Heart right ventricle (tissue), 16 donors: ENCODE measurements around the gene SBK1. TPM values are rescaled to one million over a fixed set of nuclear protein-coding genes. Genes with fewer than 3 reads are reported as not detected.
A peak's percentile ranks its signal among the peaks of the same experiment; 100 is the strongest.

Experiments used
- ATAC-seq, 8 donors: fragments of 200-7000 bp; cut with Tn5 transposase; one replicate each; pipeline ENCODE4 v1.9.1; 2020; ENCODE audit warnings: mild to moderate bottlenecking in 8 of 8, moderate library complexity in 8 of 8, moderate number of reproducible peaks in 1 of 8
- DNase-seq, 2 donors: peaks; one replicate each; pipeline ENCODE4 v3.0.0-alpha.2; 2020
- H3K27ac ChIP-seq, 10 donors: fragments of 200-600 bp; sonication (generic) in 2 of 10; one replicate each; pipeline versions ENCODE4 v1.5.0 to v1.8.0; 2020 to 2022; ENCODE audit warnings: mild to moderate bottlenecking in 3 of 10
- H3K27me3 ChIP-seq, 7 donors: fragments of 200-600 bp; one replicate each; pipeline ENCODE4 v1.8.0; 2021 to 2022; ENCODE audit warnings: mild to moderate bottlenecking in 2 of 7
- H3K36me3 ChIP-seq, 9 donors: fragments of 200-600 bp; sonication (generic) in 1 of 9; one replicate each; pipeline versions ENCODE4 v1.5.0 to v1.8.0; 2020 to 2022; ENCODE audit warnings: mild to moderate bottlenecking in 2 of 9
- H3K4me1 ChIP-seq, 9 donors: fragments of 200-600 bp; sonication (generic) in 1 of 9; one replicate each; pipeline versions ENCODE4 v1.5.0 to v1.8.0; 2020 to 2022; ENCODE audit warnings: mild to moderate bottlenecking in 4 of 9
- H3K4me3 ChIP-seq, 10 donors: fragments of 200-600 bp; sonication (generic) in 2 of 10; one replicate each; pipeline versions ENCODE4 v1.5.0 to v1.8.0; 2020 to 2022; ENCODE audit warnings: mild to moderate bottlenecking in 7 of 10, moderate library complexity in 2 of 10
- H3K9me3 ChIP-seq, 11 donors: fragments of 200-600 bp in 10 of 11; sonication (generic) in 2 of 11; one replicate each; pipeline versions ENCODE4 v1.5.0 to v1.8.0; 2013 to 2022; ENCODE audit warnings: mild to moderate bottlenecking in 2 of 11, control low read depth in 1 of 11, moderate library complexity in 1 of 11
- WGBS, 2 donors: extraction: QIAGEN DNeasy Blood & Tissue Kit; methylation state at CpG; one replicate each; pipeline ENCODE4 v1.1.7; 2013; ENCODE audit warnings: inconsistent platforms in 1 of 2; 5-methylcytosine and 5-hydroxymethylcytosine counted together
- intact Hi-C, 10 donors: fragments of 100-400 bp; cut with DNase I; formaldehyde crosslinking; loops; one replicate each; pipeline versions ENCODE4 v1.11.1 to v1.14.2; 2022
- polyA plus RNA-seq, 2 donors: library from polyadenylated mRNA; stranded (reverse); fragments of 200-250 nt; gene quantifications; one replicate each; pipeline ENCODE4 v1.2.3, GENCODE V29; 2013
- total RNA-seq, 10 donors: library from RNA; stranded (reverse); fragmentation: NEBNext Ultra II Directional in 3 of 10; extraction: Animal tissue kit (Norgen Biotek cat#: 25700) in 3 of 10; gene quantifications; one replicate each; pipeline versions ENCODE4 v1.2.1 to v1.2.4, GENCODE V29; 2021 to 2023
- TF ChIP-seq, protein P1 (sequence below), 9 donors: fragments of 200-600 bp; sonication (generic) in 2 of 9; IDR thresholded peaks; one replicate each; pipeline versions ENCODE4 v1.5.0 to v1.8.0; 2021 to 2022; ENCODE audit warnings: antibody characterized with exemption in 9 of 9, mild to moderate bottlenecking in 5 of 9, moderate library complexity in 1 of 9
- donor health status: Arrhythmogenic right ventricular cardiomyopathy.
- donor health status: ischemic (EF 13 %, LVEDD 7.1; RV severe dilation, severe dysfunction).
- donor health status: healthy with polysubstance abuse.
- donor health status: DM: no; HTN: yes; CAD: no.
- donor health status: DM: no; HTN: no; CAD: no.
- donor health status: ischemic (EF 25% LVEDD 6.9; RV normal size, moderate dysfunction).
- donor health status: ischemic (EF 25% LVEDD 5.7; RV mildly dilated, moderate dysfunction).
- donor health status: healthy.
- donor health status: DM: yes; HTN: yes; CAD: no.
- donor health status: Ischemic cardiomyopathy.
- donor health status: ischemic (EF 35%, LVEDD 5.7; RV mildly dilated, moderate dysfunction).
- donor health status: nonischemic (EF 11% LVEDD 7.7; RV severe dilation, severe dysfunction).
- donor health status: DM: yes; HTN: yes; CAD: no.
- donor health status: PGD.
- donor health status: ischemic (EF 29% LVEDD 5.4; RV normal size, mild dysfunction).
- donor health status: nonischemic (EF 23%, LVEDD 6.1; RV moderate dilation, normal function).

SBK1 gene
- total and polyA plus RNA-seq, 12 donors, result 0.38 to 7.0 (median 2.8) TPM

DNA sequence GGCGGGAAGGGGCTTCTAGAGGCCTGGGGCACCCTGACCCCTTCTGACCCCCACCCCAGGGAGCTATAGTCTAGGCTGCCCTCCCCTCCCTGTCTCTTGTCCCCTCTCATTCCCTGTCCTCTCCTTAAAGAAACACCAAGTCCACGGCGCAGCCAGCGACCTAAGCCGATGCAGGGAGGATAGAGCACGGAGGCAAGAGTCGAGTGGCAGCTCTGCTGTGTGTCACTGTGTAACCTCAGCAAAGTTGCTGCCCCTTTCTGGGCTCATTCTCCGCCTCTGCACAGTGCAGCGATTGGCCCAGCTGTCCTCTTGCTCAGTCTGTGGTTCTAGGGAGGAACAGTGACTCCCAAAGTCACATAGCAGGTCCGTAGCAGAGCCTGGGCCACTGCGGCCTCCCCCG lies 36.5 kb upstream of the SBK1 start:
- ATAC-seq, result no peak
- no peaks in the 10 kb centered on the region for H3K36me3 ChIP-seq
- TF ChIP-seq, protein P1, sequence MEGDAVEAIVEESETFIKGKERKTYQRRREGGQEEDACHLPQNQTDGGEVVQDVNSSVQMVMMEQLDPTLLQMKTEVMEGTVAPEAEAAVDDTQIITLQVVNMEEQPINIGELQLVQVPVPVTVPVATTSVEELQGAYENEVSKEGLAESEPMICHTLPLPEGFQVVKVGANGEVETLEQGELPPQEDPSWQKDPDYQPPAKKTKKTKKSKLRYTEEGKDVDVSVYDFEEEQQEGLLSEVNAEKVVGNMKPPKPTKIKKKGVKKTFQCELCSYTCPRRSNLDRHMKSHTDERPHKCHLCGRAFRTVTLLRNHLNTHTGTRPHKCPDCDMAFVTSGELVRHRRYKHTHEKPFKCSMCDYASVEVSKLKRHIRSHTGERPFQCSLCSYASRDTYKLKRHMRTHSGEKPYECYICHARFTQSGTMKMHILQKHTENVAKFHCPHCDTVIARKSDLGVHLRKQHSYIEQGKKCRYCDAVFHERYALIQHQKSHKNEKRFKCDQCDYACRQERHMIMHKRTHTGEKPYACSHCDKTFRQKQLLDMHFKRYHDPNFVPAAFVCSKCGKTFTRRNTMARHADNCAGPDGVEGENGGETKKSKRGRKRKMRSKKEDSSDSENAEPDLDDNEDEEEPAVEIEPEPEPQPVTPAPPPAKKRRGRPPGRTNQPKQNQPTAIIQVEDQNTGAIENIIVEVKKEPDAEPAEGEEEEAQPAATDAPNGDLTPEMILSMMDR (IDR thresholded peaks at IDR 0.05), result no peak
- 89 to 90% methylated on average over 12 of the region's 12 CpGs for WGBS, 2 donors
- intact Hi-C loops, result no loop called here
- no peak for DNase-seq
- H3K27ac ChIP-seq, result no peak overlapping the region
- peaks cover 0 to 28% (median 19%) of the 10 kb centered on the region in 7 donors for H3K27me3 ChIP-seq
- H3K4me3 ChIP-seq, result no peak overlapping the region
- peaks cover 0 to 11% (median 0%) of the 10 kb centered on the region in 11 donors for H3K9me3 ChIP-seq
- H3K4me1 ChIP-seq, result peaks cover 0 to 16% (median 5%) of the 10 kb centered on the region in 9 donors

DNA sequence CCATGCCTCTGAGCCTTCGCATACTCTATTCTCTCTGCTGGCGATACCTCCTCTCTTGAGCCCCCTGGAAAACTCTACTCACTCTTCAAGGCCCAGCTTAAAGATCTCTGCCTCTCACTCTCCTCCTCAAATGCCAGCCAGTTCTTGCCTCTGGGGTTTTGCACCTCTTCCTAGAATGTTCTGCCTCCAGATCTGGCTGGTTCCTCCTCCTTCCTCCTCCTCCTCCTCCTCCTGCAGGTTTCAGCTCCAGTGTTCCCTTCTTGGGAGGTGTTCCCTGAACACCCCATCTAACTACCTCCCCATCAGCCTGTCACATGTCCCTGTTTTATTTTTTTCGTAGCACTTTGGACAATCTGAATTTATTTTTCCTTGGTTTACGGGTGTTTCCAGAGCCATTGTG lies 35.1 kb upstream of the SBK1 start:
- Histone ChIP-seq H3K27me3 (peaks cover 0 to 35% (median 19%) of the 10 kb centered on the region in 7 donors), H3K36me3 (no peaks in the 10 kb centered on the region), H3K4me1 (peaks cover 0 to 26% (median 5%) of the 10 kb centered on the region in 9 donors), H3K27ac (no peak overlapping the region), H3K4me3 (no peak overlapping the region), H3K9me3 (peaks cover 0 to 10% (median 0%) of the 10 kb centered on the region in 11 donors)
- intact Hi-C loops, result no loop called here
- ATAC-seq, result no peak
- DNase-seq, result no peak
- 78 to 80% methylated on average over 4 of the region's 4 CpGs for WGBS, 2 donors
- TF ChIP-seq, protein P1 (IDR thresholded peaks at IDR 0.05), result no peak

DNA sequence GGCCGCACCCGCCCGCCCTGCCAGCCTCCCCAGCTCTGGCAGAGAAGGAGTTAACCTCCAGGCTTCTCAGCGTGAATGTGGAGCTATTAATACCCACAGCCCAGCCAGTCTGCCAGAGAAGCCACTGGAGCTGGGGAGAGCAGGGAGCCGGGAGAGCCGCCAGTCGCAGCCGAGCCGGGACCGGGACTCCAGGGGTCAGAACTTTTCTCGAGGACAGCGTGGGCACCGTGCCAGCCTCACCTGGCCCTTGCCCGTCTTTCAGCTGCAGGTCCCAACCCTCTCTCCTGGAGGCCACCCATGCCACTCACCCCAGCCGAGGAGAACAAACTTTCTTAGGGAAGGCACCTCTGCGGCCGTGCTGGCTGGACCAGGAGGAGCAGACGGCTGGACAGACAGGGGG lies 33.8 kb upstream of the SBK1 start:
- H3K27ac ChIP-seq, result peak overlapping the region in 9 of 10 donors; percentile 26 to 92 (median 77)
- DNase-seq, result peak; percentile 68 to 73
- WGBS, 2 donors, result 5 to 9% methylated on average over 18 of the region's 18 CpGs

DNA sequence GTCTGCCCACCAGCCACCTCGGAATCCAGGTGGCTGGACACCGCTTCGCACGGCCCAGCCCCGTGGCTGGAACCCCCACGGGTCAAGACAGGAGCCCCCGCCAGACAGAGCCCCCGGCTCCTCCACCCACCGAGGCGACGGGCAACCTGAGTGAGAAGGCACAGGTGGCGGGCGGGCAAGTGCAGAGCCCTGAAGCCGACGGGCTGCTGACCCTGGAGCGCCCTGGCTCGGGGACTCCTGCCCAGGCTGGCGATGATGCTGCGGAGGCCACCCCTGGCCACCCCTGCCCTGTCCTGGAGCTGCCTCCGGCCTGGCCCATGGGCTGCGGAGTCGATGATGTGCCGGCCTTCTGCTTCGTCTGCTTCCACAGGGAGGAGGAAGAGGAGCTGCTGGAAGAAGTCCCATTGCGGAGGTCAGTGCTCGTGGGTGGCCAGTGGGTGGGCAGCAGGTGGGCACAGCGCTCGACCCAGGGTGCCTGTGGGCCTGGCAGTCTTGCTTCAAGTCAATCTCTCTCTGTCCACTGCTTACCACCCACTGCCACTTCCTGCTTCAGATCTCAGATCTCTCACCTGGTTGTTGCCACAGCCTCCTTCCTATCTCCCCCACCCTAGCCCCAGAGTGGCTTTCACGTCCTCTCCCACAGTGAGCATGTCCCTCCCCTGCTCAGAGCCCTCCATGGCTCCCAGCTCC lies 33.1 kb upstream of the SBK1 start:
- H3K27me3 ChIP-seq, result peaks cover 0 to 35% (median 19%) of the 10 kb centered on the region in 7 donors
- ATAC-seq (peak; percentile 14 to 56 (median 29)), DNase-seq (no peak)
- H3K4me1 ChIP-seq, result peaks cover 0 to 39% (median 5%) of the 10 kb centered on the region in 9 donors
- H3K27ac ChIP-seq, result peak overlapping the region in 9 of 10 donors; percentile 26 to 92 (median 77)
- H3K9me3 ChIP-seq, result no peaks in the 10 kb centered on the region
- TF ChIP-seq, protein P1 (IDR thresholded peaks at IDR 0.05), result no peak
- WGBS, 2 donors, result 26 to 39% methylated on average over 27 to 29 of the region's 29 CpGs
- H3K4me3 ChIP-seq, result peak overlapping the region; percentile 32 to 65 (median 54)
- H3K36me3 ChIP-seq, result no peaks in the 10 kb centered on the region
- intact Hi-C loops, result no loop called here

More for the DNA sequence above, 33.8 kb upstream of the SBK1 start:
- ATAC-seq, result peak; percentile 61 to 78 (median 72)
- Histone ChIP-seq H3K4me1 (peaks cover 0 to 34% (median 5%) of the 10 kb centered on the region in 9 donors), H3K36me3 (no peaks in the 10 kb centered on the region), H3K4me3 (peak overlapping the region; percentile 32 to 65 (median 54)), H3K9me3 (no peaks in the 10 kb centered on the region), H3K27me3 (peaks cover 0 to 35% (median 19%) of the 10 kb centered on the region in 7 donors)
- intact Hi-C loops, result no loop called here
- TF ChIP-seq, protein P1 (IDR thresholded peaks at IDR 0.05), result no peak
